ENCODE data around the gene TRPV6.

TRPV6 gene

GRCh38 chr7:142847353-142847752 is 38.2 kb downstream of the TRPV6 start:
- DNase-seq = no peak

- DNase-seq = no peak
Measured at GRCh38 chr7:142842251-142842766, 43.2 kb downstream of the TRPV6 start.

GRCh38 chr7:142838461-142839213 is 46.9 kb downstream of the TRPV6 start:
- DNase-seq = no peak

GRCh38 chr7:142836426-142836825 is 49.1 kb downstream of the TRPV6 start:
- DNase-seq = no peak

GRCh38 chr7:142835487-142835886 is 50.1 kb downstream of the TRPV6 start:
- DNase-seq = no peak

- no peak for DNase-seq
Measured at GRCh38 chr7:142833174-142834048, 52.1 kb downstream of the TRPV6 start.

- no peak for DNase-seq
Measured at GRCh38 chr7:142832417-142832816, 53.1 kb downstream of the TRPV6 start.

- DNase-seq = no peak
Measured at GRCh38 chr7:142827951-142828500, 57.5 kb downstream of the TRPV6 start.

- no peak for DNase-seq
Measured at GRCh38 chr7:142822714-142823113, 62.8 kb downstream of the TRPV6 start.
